Esophagus squamous epithelium (tissue), 4 donors: ENCODE data around the gene CTCF.
A peak's percentile ranks its signal among the peaks of the same experiment; 100 is the strongest.

Experiments
- POLR2A ChIP-seq, 4 donors: fragments of 450-650 bp; IDR thresholded peaks; one replicate each; pipeline ENCODE4 v1.6.1; 2017; ENCODE audit warnings: antibody characterized with exemption in 4 of 4, mild to moderate bottlenecking in 4 of 4, moderate library complexity in 3 of 4
- TF ChIP-seq, protein P1 (sequence below), 6 experiments: fragments of 450-650 bp in 4 of 6; fragments of 200-600 bp in 2 of 6; sonication (generic) in 2 of 6; IDR thresholded peaks; one replicate each; pipeline ENCODE4 v1.5.1; 2016 to 2019; ENCODE audit warnings: antibody characterized with exemption in 6 of 6, mild to moderate bottlenecking in 4 of 6, moderate library complexity in 4 of 6

DNA sequence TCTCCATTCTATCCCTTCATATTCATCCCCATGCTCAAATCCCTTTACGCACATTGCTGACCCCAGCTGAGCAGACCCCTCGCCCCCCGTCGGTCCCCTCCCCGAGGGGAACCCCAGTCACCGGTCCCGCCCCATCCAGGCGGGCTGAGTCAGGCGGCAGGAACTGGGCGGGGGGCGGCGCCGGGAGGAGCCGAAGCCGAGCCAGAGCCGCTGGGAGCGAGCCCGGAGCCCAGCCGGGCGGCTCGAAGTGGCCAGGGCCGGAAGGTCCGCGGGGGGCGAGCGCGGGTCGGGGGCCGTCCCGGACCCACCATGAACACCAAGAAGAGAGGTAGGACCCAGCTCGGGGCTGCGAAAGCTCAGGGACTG is 25.1 kb upstream of the CTCF start:
- TF ChIP-seq, protein P1, sequence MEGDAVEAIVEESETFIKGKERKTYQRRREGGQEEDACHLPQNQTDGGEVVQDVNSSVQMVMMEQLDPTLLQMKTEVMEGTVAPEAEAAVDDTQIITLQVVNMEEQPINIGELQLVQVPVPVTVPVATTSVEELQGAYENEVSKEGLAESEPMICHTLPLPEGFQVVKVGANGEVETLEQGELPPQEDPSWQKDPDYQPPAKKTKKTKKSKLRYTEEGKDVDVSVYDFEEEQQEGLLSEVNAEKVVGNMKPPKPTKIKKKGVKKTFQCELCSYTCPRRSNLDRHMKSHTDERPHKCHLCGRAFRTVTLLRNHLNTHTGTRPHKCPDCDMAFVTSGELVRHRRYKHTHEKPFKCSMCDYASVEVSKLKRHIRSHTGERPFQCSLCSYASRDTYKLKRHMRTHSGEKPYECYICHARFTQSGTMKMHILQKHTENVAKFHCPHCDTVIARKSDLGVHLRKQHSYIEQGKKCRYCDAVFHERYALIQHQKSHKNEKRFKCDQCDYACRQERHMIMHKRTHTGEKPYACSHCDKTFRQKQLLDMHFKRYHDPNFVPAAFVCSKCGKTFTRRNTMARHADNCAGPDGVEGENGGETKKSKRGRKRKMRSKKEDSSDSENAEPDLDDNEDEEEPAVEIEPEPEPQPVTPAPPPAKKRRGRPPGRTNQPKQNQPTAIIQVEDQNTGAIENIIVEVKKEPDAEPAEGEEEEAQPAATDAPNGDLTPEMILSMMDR (IDR thresholded peaks at IDR 0.05), result no peak
- peak in 2 of 4 donors; percentile 50 to 62 for TF ChIP-seq POLR2A (IDR thresholded peaks at IDR 0.05)
